NCI-H2107 treated with DMSO at 0.1 percent for 48 hours (cell line): ENCODE data around the gene MTHFS.
"Not testable (repeated sequence)": the region's sequence is repeated elsewhere in the genome, so short reads cannot be mapped to it uniquely, and the experiment has no call there.

ENCODE experiments used
- DNase-seq: peaks from one replicate; lab custom pipeline; 2025; ENCODE audit not compliant: unreplicated experiment; lab: John Stamatoyannopoulos, UW

Gene MTHFS

GRCh38 chr15:79896634-79897379 is at the start of gene MTHFS:
MTHFS (minus strand) TSS chr15:79897014; CDS start chr15:79896988, 26 bp downstream.
- peak; percentile 51 for DNase-seq

GRCh38 chr15:79944622-79945021 is 47.8 kb upstream of the MTHFS start:
- no peak for DNase-seq

GRCh38 chr15:79943820-79944219 is 47.0 kb upstream of the MTHFS start:
- DNase-seq, result no peak

DNA sequence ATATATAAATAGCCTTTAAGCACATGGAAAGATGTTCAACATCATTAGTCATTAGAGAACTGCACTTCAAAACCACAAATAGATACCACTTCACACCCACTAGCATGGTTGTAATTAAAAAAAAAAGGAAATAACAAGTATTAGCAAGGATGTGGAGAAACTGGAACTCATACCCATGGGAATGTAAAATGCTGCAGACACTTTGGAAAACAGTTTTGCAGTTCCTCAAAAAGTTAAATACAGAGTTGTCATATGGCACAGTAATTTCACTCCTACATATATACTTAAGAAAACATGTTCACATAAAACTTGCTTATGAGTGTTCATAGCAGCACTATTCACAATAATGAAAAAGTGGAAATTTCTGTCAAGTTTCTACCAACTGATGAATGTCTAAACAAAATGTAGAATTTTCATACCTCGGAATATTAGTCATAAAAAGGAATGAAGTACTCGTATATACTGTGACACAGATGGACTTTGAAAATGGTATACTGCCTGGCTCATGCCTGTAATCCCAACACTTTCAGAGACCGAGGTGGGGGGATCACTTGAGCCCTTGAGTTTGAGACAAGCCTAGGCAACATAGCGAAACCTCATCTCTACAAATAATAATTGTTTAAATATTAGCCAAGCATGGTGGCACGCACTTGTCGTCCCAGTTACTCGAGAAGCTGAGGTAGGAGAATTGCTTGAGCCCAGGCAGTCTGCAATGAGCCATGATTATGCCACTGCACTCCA is 46.1 kb upstream of the MTHFS start:
- DNase-seq, result no peak

DNA sequence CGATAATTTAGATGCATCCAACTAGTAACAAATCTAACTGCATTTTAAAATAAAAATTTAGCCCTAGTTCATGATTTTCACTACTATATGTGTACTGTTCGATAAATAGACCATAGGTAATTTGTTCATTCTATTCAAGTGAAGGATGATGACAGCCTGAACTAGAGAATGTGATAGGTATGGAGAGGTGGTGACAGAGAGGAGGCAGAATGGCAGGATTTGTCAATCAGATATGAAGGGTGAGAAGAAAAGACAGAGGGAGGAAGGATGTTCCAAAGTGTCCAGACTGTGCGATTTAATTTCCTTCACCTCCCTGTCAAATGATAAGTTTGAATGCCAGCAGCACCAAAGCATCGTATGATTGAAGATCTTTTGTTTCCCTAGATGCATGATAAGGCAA is 42.6 kb upstream of the MTHFS start:
- DNase-seq, result no peak

DNA sequence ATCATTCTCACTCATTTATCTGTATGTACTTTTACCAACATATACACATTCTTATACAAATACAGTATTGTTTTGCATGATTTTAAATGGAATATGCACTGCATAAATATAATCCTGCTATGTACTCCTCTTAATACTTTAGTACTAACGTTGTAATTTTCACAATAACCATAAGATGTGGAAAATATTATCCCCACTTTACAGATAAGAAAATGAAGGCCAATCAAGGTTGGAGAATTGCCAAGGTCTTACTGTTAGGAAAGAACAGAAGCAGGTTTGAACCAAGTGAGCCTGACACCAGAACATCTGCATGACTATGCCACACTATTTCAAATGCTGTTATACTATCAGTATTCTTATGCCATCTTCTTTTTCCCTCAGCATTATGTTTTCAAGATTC is 41.3 kb upstream of the MTHFS start:
- DNase-seq, result no peak

GRCh38 chr15:79935556-79936201 is 38.9 kb upstream of the MTHFS start:
- DNase-seq, result not testable (repeated sequence)

- no peak for DNase-seq
Observed at GRCh38 chr15:79933231-79933630, 36.4 kb upstream of the MTHFS start.

DNA sequence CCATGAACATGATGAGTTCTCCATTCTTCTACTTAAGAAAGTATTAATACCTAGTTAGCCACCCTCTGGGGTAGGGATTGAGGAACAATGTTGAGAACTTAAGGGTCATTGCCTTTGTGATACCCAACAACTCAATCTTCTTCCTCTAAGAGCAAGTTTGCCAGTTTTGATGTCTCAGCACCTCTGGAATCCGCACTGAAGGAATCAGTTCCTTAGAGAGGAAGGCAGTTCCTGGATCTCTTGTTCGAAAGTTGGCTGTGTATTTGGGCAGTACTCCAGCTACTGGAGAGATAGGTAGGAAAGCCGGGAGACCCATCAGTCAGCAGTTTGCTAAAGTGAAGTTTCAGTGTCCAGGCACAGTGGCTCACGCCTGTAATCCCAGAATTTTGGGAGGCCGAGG is 35.6 kb upstream of the MTHFS start:
- no peak for DNase-seq

GRCh38 chr15:79930516-79930915 is 33.7 kb upstream of the MTHFS start:
- DNase-seq, result no peak

- no peak for DNase-seq
Observed at GRCh38 chr15:79929412-79929811, 32.6 kb upstream of the MTHFS start.

DNA sequence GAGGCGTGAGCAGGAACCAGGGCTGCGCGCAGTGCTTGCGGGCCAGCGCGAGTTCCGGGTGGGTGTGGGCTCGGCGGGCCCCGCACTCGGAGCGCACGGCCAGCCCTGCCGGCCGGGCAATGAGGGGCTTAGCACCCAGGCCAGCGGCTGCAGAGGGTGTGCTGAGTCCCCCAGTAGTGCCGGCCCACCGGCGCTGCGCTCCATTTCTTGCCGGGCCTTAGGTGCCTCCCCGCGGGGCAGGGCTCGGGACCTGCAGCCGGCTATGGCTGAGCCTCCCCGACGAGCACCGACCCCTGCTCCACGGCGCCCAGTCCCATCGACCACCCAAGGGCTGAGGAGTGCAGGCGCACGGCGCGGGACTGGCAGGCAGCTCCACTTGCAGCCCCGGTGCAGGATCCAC is 29.3 kb upstream of the MTHFS start:
- not testable (repeated sequence) for DNase-seq

DNA sequence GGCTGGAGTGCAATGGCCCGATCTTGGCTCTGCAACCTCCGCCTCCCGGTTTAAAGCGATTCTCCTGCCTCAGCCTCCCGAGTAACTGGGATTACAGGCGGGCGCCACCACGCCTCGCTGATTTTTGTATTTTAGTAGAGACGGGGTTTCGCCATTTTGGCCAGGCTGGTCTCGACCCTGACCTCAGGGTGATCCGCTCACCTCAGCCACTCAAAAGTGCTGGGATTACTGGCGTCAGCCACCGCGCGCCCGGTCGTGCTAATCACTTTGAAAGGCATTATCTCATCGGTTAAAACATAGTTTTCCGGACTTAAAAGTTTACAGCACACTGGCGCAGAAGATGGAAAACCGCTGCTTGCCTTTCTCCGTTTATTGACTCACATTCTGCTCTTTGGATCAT is 27.6 kb upstream of the MTHFS start:
- no peak for DNase-seq

- peak; percentile 79 for DNase-seq
Observed at GRCh38 chr15:79923515-79924169, 26.8 kb upstream of the MTHFS start.

GRCh38 chr15:79923079-79923514 is 26.3 kb upstream of the MTHFS start:
- DNase-seq, result no peak

DNA sequence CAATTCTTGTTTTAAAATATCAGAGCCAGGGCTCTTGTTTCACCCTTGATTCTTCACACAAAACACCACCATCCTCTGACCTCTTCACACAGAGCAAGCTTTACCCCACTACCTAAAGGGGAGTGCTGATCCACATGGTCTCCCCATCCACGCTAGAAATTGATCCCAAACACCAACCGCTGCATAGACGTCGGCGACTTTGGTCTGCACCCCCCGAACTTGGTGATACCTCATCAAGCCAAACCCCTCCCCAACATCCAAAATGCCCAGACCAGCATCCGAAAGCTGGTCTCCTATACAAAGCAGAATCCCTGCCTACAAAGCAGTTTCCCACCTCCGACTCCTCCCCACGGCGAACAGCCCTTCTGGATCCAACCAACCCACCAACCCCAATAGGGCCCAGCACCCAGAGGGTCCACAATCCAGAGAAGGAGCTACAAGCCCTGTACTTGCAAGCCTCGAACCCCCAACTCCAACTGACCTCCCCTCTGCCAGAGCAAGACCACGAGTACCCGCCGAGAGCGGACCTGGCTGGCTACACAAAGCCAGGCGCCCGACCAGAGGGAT is 25.8 kb upstream of the MTHFS start:
- DNase-seq, result no peak

- DNase-seq, result no peak
Observed at GRCh38 chr15:79919749-79920511, 23.1 kb upstream of the MTHFS start.

DNA sequence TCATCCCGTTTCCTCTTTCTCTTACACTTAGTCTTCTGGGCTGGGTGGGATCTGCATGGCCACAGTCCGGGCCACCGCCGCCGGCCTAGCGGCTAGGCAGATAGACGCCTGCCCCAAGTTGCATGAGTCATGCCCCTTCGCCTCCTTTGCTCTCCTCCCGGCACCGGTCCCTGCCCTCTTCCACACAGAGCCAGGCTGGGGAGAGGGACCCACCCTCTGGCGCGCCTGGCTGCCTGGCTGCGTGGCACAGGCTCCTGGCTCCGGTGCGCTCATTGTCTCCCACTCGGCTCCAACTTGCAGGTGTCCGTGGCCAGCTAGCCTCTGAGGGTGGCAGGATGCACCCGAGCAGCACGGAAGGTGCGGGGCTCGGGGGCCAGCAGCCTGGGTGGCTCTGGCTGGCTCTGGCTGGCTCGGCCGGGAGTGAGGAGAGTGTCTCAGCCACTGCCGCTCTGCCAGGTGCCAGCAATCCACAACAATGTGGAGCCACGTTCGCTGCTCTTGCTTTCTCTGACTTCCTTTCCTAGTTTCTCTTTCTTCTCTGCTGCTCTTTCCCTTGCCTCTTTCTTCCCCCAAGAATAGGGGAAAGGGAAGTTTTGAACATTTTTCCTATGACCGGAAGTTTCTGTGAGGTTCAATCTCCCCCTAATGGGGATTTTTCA is 22.4 kb upstream of the MTHFS start:
- DNase-seq, result no peak

GRCh38 chr15:79918278-79918677 is 21.5 kb upstream of the MTHFS start:
- no peak for DNase-seq
